22Rv1 (cell line): ENCODE data around the gene KCNJ6.

Source experiments
- H3K27ac ChIP-seq: fragments of 450-650 bp; 2 replicates; pipeline ENCODE4 v1.5.1; 2017
- CTCF ChIP-seq: fragments of 450-650 bp; IDR thresholded peaks from 2 replicates; pipeline ENCODE4 v1.5.1; 2017; ENCODE audit warnings: mild to moderate bottlenecking
- ZFX ChIP-seq: fragments of 450-650 bp; IDR thresholded peaks from 2 replicates; pipeline ENCODE4 v1.6.1; 2017; ENCODE audit warnings: antibody characterized with exemption, borderline replicate concordance

Gene KCNJ6

GRCh38 chr21:37874904-37875780 lies 41.1 kb downstream of the KCNJ6 start:
- TF ChIP-seq ZFX, result no peak
- no peak for TF ChIP-seq CTCF
- no peak overlapping the region for H3K27ac ChIP-seq

GRCh38 chr21:37874481-37874880 lies 41.8 kb downstream of the KCNJ6 start:
- TF ChIP-seq ZFX (no peak), CTCF (no peak)
- H3K27ac ChIP-seq, result no peak overlapping the region

- no peak overlapping the region for H3K27ac ChIP-seq
- TF ChIP-seq ZFX (no peak), CTCF (no peak; the same call in 1 of the 2 replicates)
Observed at GRCh38 chr21:37873655-37874054, 42.6 kb downstream of the KCNJ6 start.

GRCh38 chr21:37871121-37871862 lies 45.0 kb downstream of the KCNJ6 start:
- TF ChIP-seq ZFX (no peak), CTCF (no peak)
- H3K27ac ChIP-seq, result no peak overlapping the region

- no peak overlapping the region for H3K27ac ChIP-seq
- TF ChIP-seq ZFX (no peak), CTCF (no peak)
Observed at GRCh38 chr21:37870221-37870620, 46.0 kb downstream of the KCNJ6 start.

GRCh38 chr21:37869661-37870060 lies 46.6 kb downstream of the KCNJ6 start:
- no peak overlapping the region for H3K27ac ChIP-seq
- TF ChIP-seq ZFX (no peak), CTCF (no peak)
